Hepatocyte (in vitro differentiated cells): ENCODE data around the gene MPC1.

Source experiments
- EZH2 ChIP-seq: fragments of 200-600 bp; sonication (generic); IDR thresholded peaks from 2 replicates; pipeline ENCODE4 v1.6.1; 2016; ENCODE audit warnings: antibody characterized with exemption, mild to moderate bottlenecking, borderline replicate concordance
- EZH2phosphoT487 ChIP-seq: fragments of 200-600 bp; sonication (generic); IDR thresholded peaks from one replicate; pipeline ENCODE4 v1.6.1; 2018; ENCODE audit warnings: antibody characterized with exemption, mild to moderate bottlenecking, low read depth, moderate library complexity; ENCODE audit not compliant: unreplicated experiment, severe bottlenecking
- TF ChIP-seq, protein P1 (sequence below): fragments of 200-600 bp; sonication (generic); IDR thresholded peaks from 2 replicates; pipeline ENCODE4 v1.5.1; 2016; ENCODE audit warnings: antibody characterized with exemption, mild to moderate bottlenecking; ENCODE audit not compliant: poor library complexity

DNA sequence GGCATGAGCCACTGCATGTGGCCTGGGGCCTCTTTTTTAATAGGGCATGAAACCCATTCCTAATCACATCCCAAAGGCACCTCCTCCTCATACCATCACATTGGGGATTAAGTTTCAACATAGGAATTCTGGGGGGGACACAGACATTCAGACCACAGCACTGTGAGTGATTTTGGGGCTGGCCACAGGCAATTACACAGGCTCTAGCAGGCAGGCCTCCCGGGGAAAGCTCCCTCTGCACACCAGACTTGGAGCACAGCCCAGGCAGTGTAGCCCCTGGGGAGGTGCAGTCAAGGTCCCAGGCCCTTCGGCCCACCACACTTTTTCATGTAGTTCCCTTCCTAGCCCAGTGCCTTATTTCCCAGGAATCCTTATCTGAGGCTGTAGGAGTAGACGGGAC lies 45.9 kb downstream of the MPC1 start:
- TF ChIP-seq, protein P1, sequence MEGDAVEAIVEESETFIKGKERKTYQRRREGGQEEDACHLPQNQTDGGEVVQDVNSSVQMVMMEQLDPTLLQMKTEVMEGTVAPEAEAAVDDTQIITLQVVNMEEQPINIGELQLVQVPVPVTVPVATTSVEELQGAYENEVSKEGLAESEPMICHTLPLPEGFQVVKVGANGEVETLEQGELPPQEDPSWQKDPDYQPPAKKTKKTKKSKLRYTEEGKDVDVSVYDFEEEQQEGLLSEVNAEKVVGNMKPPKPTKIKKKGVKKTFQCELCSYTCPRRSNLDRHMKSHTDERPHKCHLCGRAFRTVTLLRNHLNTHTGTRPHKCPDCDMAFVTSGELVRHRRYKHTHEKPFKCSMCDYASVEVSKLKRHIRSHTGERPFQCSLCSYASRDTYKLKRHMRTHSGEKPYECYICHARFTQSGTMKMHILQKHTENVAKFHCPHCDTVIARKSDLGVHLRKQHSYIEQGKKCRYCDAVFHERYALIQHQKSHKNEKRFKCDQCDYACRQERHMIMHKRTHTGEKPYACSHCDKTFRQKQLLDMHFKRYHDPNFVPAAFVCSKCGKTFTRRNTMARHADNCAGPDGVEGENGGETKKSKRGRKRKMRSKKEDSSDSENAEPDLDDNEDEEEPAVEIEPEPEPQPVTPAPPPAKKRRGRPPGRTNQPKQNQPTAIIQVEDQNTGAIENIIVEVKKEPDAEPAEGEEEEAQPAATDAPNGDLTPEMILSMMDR = no peak
- TF ChIP-seq EZH2 = no peak
- no peak for TF ChIP-seq EZH2phosphoT487
